HepG2 (cell line): ENCODE measurements around the gene TNFRSF25. TPM values are rescaled to one million over a fixed set of nuclear protein-coding genes. Genes with fewer than 3 reads are reported as not detected.

Experiments used
- AKNA ChIP-seq: sonication (generic); formaldehyde crosslinking; IDR thresholded peaks from 2 replicates; pipeline ENCODE4 v1.4.0; 2020; ENCODE audit warnings: missing genetic modification reagents, borderline replicate concordance
- ELF4 ChIP-seq: sonication (generic); formaldehyde crosslinking; IDR thresholded peaks from 2 replicates; pipeline ENCODE4 v1.5.0; 2020; ENCODE audit warnings: missing genetic modification reagents, mild to moderate bottlenecking, moderate library complexity, borderline replicate concordance
- ETV5 ChIP-seq: IDR thresholded peaks from 2 replicates; pipeline ENCODE4 v1.6.1; 2018; ENCODE audit warnings: missing biosample characterization, missing genetic modification reagents, inconsistent platforms, borderline replicate concordance
- KDM5A ChIP-seq: fragments of 200-600 bp; sonication (generic); IDR thresholded peaks from 2 replicates; pipeline ENCODE4 v1.7.0; 2018; ENCODE audit warnings: antibody characterized with exemption, mild to moderate bottlenecking, low read length, borderline replicate concordance
- MAFF ChIP-seq: IDR thresholded peaks from 2 replicates; pipeline ENCODE4 v1.6.1; 2011; ENCODE audit warnings: low read depth, low read length, improper control_type of control experiment
- MAFG ChIP-seq: sonication (generic); formaldehyde crosslinking; IDR thresholded peaks from 2 replicates; pipeline ENCODE4 v1.5.1; 2020; ENCODE audit warnings: mild to moderate bottlenecking, missing genetic modification reagents
- MYPOP ChIP-seq: sonication (generic); formaldehyde crosslinking; IDR thresholded peaks from 2 replicates; pipeline ENCODE4 v1.8.1; 2023; ENCODE audit warnings: mild to moderate bottlenecking, moderate library complexity, missing genetic modification reagents
- NR2F6 ChIP-seq, 2 experiments: IDR thresholded peaks; 2 replicates each; pipeline ENCODE4 v1.6.1; 2016; ENCODE audit warnings: antibody characterized with exemption in 1 of 2, mild to moderate bottlenecking in 1 of 2
- PRDM15 ChIP-seq: sonication (generic); formaldehyde crosslinking; IDR thresholded peaks from 2 replicates; pipeline ENCODE4 v1.4.0; 2020; ENCODE audit warnings: missing genetic modification reagents
- SMAD1 ChIP-seq: sonication (generic); formaldehyde crosslinking; IDR thresholded peaks from 2 replicates; pipeline ENCODE4 v1.4.0; 2020; ENCODE audit warnings: missing genetic modification reagents, low read depth, mild to moderate bottlenecking, borderline replicate concordance
- ZMAT3 ChIP-seq: sonication (generic); formaldehyde crosslinking; conservative IDR thresholded peaks from 2 replicates; pipeline ENCODE4 v1.7.0; 2021; ENCODE audit warnings: missing genetic modification reagents
- ZNF121 ChIP-seq: sonication (generic); formaldehyde crosslinking; IDR thresholded peaks from 2 replicates; pipeline ENCODE4 v1.5.0; 2020; ENCODE audit warnings: mild to moderate bottlenecking, missing genetic modification reagents
- ZNF143 ChIP-seq: sonication (generic); formaldehyde crosslinking; IDR thresholded peaks from 2 replicates; pipeline ENCODE4 v1.4.0; 2020; ENCODE audit warnings: missing genetic modification reagents
- ZNF496 ChIP-seq: sonication (generic); formaldehyde crosslinking; IDR thresholded peaks from 2 replicates; pipeline ENCODE4 v1.8.1; 2023; ENCODE audit warnings: mild to moderate bottlenecking, moderate library complexity, missing genetic modification reagents; ENCODE audit not compliant: insufficient replicate concordance
- ZNF615 ChIP-seq: sonication (generic); formaldehyde crosslinking; IDR thresholded peaks from 2 replicates; pipeline ENCODE4 v1.5.0; 2020; ENCODE audit warnings: mild to moderate bottlenecking, missing genetic modification reagents, borderline replicate concordance
- ZNF720 ChIP-seq: sonication (generic); formaldehyde crosslinking; IDR thresholded peaks from 2 replicates; pipeline ENCODE4 v1.4.0; 2020; ENCODE audit warnings: missing genetic modification reagents
- ZNF724P ChIP-seq: sonication (generic); formaldehyde crosslinking; IDR thresholded peaks from 2 replicates; pipeline ENCODE4 v1.8.0; 2022; ENCODE audit warnings: missing genetic modification reagents, borderline replicate concordance
- ZNF850 ChIP-seq: sonication (generic); formaldehyde crosslinking; conservative IDR thresholded peaks from 2 replicates; pipeline ENCODE4 v1.9.0; 2021; ENCODE audit warnings: mild to moderate bottlenecking, missing genetic modification reagents
- polyA plus RNA-seq, 8 experiments: library from polyadenylated mRNA; depleted of rRNA in 3 of 8; stranded (reverse) in 7 of 8; unstranded in 1 of 8; fragments of >200 nt; fragmentation: Illumina TruSeq in 4 of 8; extraction: Trizol in 4 of 8; gene quantifications; 2 replicates each; pipeline versions ENCODE4 v1.2.1 to v1.2.3, GENCODE V29; 2011 to 2016; ENCODE audit warnings: low read depth in 4 of 8, missing spikeins in 1 of 8, mixed read lengths in 1 of 8; ENCODE audit not compliant: insufficient read depth in 1 of 8
- total RNA-seq, 5 experiments: library from RNA; depleted of rRNA; stranded (reverse); fragments of >200 nt; fragmentation: Illumina TruSeq; extraction: Trizol; gene quantifications; 2 replicates each; pipeline ENCODE4 v1.2.3, GENCODE V29; 2016; ENCODE audit warnings: low read depth in 1 of 5

Gene TNFRSF25
- total and polyA plus RNA-seq, 2 of the 13 experiments (the other 11 are each of a cell fraction or from before 2014, with no cell fraction given), result 1.4 to 1.5 TPM

GRCh38 chr1:6423321-6423999 is 42.5 kb downstream of the TNFRSF25 start (continued):
- TF ChIP-seq ZNF121 (CRISPR knock-in tag) (no peak), ZNF496 (CRISPR knock-in tag) (no peak), MAFG (CRISPR knock-in tag) (no peak), ETV5 (CRISPR knock-in tag) (peak; percentile 28; the same call in 1 of the 2 replicates), ZNF615 (CRISPR knock-in tag) (no peak), SMAD1 (CRISPR knock-in tag) (no peak), ZNF724P (CRISPR knock-in tag) (no peak), AKNA (CRISPR knock-in tag) (no peak), ZMAT3 (CRISPR knock-in tag) (no peak), MYPOP (CRISPR knock-in tag) (0 out of 2 replicates have a peak, but pooled peaks have one; percentile 53), ZNF850 (no peak), ELF4 (no peak), MAFF (no peak), KDM5A (no peak), ZNF143 (CRISPR knock-in tag) (no peak), PRDM15 (CRISPR knock-in tag) (no peak), NR2F6 (IDR thresholded peaks at IDR 0.05) (no peak), NR2F6 (CRISPR knock-in tag; IDR thresholded peaks at IDR 0.05) (peak; percentile 40; the same call in 1 of the 2 replicates), ZNF720 (CRISPR knock-in tag) (no peak)
